Measurements from ENCODE around the gene HTR3E.
"Not testable (repeated sequence)": the region's sequence is repeated elsewhere in the genome, so short reads cannot be mapped to it uniquely, and the experiment has no call there.

The HTR3E gene, protein sequence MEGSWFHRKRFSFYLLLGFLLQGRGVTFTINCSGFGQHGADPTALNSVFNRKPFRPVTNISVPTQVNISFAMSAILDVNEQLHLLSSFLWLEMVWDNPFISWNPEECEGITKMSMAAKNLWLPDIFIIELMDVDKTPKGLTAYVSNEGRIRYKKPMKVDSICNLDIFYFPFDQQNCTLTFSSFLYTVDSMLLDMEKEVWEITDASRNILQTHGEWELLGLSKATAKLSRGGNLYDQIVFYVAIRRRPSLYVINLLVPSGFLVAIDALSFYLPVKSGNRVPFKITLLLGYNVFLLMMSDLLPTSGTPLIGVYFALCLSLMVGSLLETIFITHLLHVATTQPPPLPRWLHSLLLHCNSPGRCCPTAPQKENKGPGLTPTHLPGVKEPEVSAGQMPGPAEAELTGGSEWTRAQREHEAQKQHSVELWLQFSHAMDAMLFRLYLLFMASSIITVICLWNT

DNA sequence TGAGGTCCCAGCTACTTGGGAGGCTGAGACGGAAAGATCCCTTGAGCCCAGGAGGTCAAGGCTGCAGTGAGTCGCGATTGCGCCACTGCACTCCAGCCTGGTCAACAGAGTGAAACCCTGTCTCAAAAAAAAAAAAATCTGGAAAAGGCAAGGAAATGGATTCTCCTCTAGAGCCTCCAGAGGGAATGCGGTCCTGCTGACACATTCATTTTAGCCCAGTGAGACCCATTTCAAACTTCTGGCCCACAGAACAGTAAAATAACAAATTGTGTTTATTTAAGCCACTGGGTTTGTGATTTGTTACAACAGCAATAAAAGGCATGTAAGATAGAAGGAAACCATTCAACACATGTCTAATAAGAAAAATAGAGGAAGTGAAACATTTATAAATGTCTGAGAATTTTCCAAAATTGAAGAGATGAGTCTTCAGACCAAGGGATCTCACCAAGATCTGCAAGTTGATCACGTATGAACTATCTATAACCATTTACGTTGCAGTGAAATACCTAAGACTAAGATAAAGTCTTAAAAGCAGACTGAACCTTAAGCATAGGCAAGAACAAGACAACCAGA lies at the start of gene HTR3E:
HTR3E (plus strand) TSS at position 254 of the 573 bp plus-strand sequence. CDS start 466 bp downstream, outside the sequence.
- no peak for DNase-seq (ENCODE audit: low read depth in 3 of 3, low spot score in 1 of 3)

DNA sequence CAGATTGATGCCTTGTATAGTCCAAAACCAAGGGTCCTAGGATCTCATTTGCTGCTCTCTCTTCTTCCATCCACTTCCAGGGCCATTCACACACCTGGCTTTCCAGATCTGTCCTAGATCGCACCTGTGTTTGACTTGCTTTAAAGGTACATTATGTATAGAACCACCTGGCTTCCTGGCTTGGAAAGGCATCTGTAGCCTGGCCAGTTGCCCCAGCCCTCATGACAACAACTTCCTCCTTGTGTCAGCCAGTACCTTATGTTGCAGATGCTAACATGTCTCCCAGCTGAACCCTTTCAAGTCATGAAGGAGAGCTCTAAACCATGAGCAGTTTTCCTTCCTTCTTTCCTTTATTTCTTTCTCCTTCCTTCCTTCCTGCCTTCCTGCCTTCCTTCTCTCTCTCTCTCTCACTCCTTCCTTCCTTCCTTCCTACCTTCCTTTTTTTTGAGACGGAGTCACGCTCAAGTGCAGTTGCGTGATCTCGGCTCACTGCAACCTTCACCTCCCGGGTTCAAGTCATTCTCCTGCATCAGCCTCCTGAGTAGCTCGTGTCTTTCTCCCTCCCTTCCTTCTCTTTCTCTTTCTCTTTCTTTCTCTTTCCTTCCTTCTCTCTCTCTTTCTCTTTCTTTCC lies 46.5 kb upstream of the HTR3E start:
- DNase-seq (ENCODE audit: low read depth in 3 of 3, low spot score in 1 of 3): no peak

DNA sequence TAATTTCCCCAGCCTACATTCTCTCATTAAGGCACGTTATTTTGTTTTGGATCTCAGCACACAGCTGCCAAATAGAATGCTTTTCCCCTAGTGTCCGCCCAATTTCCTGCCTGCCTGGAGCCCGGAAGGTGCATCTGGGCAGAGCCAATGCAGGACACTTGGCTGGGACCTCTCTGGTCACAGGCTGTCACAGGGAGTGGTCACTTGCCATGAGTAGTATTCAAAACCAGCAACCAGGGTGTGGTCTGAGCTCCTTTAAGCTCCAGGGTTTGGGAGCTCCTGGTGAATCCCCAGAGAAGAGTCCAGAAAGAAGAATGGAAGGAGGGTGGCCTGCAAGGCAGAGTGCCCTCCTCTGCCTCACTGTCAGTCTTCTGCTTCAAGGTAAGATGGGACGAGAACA lies 44.1 kb upstream of the HTR3E start, which contains the start of gene HTR3C:
HTR3C (plus strand) TSS at position 281 of the 400 bp plus-strand sequence; CDS start at position 315, 34 bp downstream.
- DNase-seq (ENCODE audit: low read depth in 3 of 3, low spot score in 1 of 3): no peak

DNA sequence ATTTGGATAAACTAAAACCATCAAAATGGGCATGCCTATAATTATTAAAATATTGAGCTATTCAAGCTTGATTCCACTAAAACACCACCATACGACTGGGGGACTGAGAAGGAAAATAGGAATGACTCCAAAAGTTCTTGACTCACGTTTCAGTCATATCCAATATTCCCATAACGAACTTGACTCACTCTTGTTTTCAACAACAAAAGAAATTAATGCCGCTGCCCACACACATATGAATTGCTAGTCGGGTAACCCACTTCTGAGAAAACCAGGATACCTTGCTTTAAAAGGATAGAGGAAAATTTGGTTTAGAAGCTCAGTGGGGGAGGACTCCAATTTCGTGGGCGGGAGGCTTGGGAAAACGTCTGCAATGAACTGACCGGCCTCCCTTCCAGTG lies 38.8 kb upstream of the HTR3E start:
- no peak for DNase-seq (ENCODE audit: low read depth in 3 of 3, low spot score in 1 of 3)

DNA sequence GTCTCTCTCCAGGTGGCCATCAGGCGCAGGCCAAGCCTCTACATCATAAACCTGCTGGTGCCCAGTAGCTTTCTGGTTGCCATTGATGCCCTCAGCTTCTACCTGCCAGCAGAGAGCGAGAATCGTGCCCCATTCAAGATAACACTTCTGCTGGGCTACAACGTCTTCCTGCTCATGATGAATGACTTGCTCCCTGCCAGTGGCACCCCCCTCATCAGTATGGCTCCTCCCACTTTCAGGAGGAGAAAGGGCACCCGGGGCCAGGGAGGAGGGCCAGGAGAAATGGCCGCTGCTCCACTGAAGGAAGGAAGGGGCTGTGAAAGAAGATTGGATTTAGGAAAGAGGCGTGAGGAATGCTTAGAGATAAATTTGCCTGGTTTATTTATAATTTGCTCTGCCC lies 37.4 kb upstream of the HTR3E start:
- no peak for DNase-seq (ENCODE audit: low read depth in 3 of 3, low spot score in 1 of 3)

DNA sequence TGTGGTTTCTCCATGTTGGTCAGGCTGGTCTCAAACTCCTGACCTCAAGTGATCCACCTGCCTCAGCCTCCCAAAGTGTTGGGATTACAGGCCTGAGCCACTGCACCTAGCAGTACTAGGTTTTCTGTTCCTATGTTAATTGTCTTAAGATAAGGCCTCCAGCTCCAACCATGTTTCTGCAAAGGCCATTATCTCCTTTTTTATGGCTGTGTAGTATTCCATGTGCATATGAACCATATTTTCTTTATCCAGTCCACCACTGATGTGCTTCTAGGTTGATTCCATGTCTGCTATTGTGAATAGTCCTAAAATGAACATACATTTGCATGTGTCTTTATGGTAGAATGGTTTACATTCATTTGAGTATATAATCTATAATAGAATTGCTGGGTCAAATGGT lies 34.2 kb upstream of the HTR3E start:
- no peak for DNase-seq (ENCODE audit: low read depth in 3 of 3, low spot score in 1 of 3)

DNA sequence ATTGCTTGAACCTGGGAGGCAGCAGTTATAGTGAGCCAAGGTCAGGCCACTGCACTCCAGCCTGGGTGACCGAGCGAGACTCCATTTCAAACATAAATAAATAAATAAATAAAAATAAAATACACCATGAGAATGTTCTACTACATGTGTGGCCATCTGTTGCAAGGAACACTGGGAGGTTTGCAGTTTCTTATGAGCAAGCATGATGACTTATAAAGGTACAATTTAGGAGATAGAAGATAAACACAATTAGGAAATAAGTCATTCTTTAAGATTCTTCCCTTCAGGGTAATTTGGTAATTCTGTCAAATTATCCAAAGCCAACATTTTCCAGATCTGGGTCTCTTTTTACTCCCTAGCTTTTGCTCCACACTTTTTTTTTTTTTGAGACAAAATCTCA lies 30.7 kb upstream of the HTR3E start:
- no peak for DNase-seq (ENCODE audit: low read depth in 3 of 3, low spot score in 1 of 3)

DNA sequence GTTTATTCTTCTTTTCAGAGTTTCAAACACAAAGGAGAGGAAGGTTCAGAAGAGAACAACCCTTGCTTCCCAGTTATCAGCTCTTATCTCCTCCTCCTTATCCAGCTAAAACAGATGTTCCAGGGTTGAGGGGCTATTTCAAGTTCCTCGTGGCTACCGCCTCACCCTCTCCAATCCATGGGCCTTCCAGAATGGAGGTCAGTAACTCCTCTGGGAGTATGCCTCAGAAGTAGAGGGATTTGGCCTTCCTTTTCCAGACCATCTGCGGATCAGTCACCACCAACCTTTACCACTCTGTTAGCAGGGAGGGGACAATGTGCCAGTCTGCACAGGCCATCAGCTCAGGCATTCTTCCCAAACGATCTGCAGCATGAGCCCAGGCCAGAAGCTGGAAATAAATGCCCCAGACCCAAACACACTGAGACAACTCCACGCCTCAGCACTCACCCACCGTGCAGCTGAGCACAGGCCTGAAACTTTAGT lies 29.2 kb upstream of the HTR3E start:
- no peak for DNase-seq (ENCODE audit: low read depth in 3 of 3, low spot score in 1 of 3)

DNA sequence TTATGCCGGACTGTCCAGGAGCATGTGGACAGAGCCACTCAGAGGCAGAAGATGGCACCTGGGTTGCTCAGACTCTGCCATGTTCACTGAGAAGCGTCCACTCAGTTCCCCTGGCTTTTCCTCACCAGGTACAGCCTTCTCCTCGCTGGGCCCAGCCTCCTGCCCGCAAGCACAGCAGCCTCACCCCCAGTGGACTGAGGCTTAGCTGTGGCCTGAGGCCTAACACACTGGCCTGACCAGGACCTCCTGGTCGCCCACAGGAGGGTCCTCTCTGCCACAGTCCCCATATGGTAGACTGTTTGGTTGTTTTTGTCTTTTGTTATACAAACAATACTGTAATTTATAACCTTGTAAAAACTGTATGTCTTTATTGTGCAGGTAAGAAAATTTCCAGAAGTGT lies 28.5 kb upstream of the HTR3E start:
- no peak for DNase-seq (ENCODE audit: low read depth in 3 of 3, low spot score in 1 of 3)

DNA sequence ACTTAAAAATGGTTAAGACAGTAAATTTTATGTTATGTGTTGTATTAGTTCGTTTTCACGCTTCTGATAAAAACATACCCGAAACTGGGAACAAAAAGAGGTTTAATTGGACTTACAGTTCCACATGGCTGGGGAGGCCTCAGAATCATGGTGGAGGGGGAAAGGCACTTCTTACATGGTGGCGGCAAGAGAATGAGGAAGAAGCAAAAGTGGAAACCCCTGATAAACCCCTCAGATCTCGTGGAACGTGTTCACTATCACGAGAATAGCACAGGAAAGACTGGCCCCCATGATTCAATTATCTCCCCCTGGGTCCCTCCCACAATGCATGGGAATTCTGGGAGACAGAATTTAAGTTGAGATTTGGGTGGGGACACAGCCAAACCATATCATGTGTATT lies 25.7 kb upstream of the HTR3E start:
- not testable (repeated sequence) for DNase-seq (ENCODE audit: low read depth in 3 of 3, low spot score in 1 of 3)

DNA sequence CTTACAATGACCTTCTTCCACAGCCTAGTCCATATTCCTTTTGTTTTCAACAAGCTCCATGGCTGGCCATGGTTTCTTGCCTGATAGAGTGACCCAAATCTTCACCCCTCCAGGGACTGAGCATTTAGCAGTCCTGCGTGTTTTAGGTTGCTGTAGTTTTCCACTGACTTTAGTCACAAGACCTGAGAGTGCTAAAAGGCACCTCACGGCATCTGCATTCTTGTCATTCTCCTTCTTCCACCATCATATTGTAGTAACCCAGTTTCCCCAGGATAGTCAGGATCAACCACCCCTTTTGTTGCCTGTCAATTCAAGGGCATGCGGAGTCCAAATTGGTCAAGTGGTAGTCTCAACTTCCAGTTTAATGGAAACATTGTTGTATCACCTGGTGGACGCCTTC lies 23.2 kb upstream of the HTR3E start:
- no peak for DNase-seq (ENCODE audit: low read depth in 3 of 3, low spot score in 1 of 3)

DNA sequence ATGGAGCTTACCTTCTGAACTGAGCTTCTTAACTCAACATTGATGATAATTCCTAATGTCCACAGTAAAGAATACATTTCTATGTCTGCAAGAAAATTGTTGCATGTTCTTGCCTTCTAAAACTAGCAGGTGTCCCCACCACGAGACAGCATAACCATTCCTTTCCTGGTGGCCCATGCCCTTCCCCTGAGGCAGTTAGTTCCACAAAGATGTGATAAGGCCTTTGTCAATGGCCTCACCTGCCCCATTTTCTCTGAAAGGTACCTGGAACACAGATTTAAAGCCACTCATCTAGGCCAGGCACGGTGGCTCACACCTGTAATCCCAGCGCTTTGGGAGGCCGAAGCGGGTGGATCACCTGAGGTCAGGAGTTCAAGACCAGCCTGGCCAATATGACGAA lies 21.0 kb upstream of the HTR3E start:
- DNase-seq (ENCODE audit: low read depth in 3 of 3, low spot score in 1 of 3): no peak

DNA sequence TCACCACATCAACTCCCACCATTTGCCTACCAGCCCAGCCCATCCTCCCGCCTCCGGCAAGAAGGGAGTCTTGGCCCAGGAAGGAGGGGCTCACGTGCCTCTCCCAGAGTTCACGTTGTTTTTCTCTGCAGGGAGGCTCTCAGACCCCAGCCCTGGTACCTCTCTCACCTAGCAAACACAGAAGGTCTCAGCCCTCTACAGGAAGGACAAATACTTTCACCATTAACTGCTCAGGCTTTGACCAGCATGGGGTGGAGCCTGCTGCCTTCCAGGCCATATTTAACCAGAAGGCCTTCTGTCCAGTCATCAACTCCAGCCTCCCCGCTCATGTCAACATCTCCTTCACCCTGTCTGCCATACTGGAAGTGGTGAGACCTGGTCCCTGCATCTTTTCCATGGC lies 19.0 kb upstream of the HTR3E start:
- no peak for DNase-seq (ENCODE audit: low read depth in 3 of 3, low spot score in 1 of 3)

DNA sequence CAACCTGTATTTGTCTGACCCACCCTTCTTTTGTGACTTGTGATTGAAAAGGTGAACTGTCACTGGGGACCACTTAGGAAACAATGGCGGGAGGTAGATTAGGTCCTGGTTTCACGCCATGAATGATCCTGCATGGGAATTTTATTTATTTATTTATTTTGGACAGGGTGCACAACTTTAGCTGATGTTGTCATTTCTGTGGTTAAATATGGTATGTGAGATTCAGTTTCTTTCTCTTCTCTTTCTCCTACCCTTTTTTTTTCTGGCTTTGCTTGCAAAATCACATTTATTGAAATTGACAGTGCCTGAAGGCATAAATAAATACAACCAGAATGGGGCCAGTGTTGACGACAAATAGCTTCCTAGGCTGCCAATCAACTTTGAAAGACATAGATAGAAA lies 18.0 kb upstream of the HTR3E start:
- no peak for DNase-seq (ENCODE audit: low read depth in 3 of 3, low spot score in 1 of 3)

DNA sequence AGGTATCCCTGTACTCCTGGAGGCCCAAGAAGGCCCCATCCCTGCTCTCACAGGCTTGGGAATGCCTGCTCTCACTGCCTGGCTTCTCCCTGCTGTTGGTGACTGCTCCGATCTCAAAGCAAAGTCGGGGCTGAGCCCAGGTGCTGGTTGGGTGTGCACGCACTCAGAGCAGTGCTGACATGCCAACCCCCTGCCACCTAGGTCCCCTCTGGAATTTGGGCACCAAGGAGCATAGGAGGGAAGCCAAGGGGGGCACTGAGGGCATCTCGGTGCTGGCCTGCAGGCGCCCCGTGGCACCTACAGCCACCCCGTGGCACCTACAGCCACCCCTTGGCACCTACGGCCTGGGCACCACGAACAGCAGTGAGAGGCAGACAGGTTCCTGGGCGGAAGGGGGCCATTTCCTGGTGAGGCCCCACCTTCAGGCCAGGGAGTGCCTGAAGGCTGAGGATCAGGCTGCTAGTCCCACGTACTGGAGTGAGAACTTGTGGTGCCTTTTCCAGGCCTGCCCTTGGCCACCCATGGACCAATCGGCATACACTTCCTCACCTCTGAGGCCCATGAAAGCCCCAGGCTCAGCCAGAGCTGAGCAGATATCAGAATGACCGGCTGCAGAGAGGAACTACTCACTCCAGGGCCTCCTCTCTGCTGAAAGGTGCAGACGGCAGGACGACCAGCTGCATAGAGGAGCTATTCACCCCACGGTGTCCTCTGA lies 15.6 kb upstream of the HTR3E start:
- DNase-seq (ENCODE audit: low read depth in 3 of 3, low spot score in 1 of 3): no peak

DNA sequence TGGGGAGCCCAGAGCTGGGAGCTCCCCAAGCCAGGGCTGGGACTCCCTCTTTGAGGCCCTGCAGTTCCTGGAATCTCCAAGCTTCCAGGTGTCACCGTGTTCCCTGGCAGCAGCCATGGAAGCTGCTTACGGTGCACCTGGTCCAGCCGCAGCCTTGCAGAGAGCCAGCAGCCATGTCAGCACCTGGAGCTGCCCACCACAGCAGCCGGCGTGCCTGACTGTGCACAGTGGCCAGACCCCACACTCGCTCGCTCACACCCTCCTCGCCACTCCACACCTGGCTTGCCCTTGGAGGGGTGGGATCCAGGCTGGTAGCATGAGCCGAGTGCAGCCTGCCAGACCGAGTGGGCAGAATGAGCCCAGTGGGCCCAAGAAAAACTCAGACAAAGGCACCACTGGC lies 14.8 kb upstream of the HTR3E start:
- DNase-seq (ENCODE audit: low read depth in 3 of 3, low spot score in 1 of 3): no peak

DNA sequence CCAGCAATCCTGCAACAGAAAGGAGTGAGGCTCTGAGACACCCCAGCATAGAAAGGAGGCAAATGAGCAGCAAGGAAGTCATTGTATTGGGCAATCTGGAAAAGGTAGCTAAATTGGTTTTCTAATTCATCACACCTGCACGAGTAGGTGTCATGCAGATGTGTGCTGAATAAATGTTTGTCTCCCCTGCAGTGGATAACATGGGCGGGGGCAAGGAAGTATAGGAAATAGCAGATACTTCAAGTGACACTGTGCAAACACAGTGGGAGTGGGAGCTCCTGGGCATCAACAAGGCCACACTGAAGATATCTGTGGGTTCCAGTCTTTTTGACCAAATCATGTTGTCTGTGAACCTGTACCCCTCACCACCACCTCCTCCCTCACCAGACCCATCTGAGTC lies 14.4 kb upstream of the HTR3E start:
- no peak for DNase-seq (ENCODE audit: low read depth in 3 of 3, low spot score in 1 of 3)

DNA sequence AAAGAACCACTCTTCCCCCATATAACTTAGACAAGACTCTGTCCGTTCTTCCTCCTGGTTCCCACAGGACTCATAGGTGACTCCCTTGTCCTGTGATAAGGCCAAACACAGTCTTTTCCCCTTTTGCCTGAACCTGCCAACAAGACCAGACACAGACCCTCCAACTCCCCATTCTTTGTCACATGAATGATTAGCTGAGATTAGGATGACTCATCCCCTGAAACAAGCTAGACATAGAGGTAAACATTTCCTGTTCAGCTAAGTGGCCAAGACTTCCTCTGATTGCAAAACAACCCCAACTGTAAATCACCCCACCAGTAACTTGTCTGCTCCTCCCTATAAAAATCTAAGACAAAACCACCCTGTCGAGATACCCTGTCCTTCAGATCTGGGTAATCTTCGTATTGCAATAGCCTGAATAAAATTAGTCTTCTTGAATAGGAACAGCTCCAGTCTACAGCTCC lies 11.4 kb upstream of the HTR3E start:
- no peak for DNase-seq (ENCODE audit: low read depth in 3 of 3, low spot score in 1 of 3)

DNA sequence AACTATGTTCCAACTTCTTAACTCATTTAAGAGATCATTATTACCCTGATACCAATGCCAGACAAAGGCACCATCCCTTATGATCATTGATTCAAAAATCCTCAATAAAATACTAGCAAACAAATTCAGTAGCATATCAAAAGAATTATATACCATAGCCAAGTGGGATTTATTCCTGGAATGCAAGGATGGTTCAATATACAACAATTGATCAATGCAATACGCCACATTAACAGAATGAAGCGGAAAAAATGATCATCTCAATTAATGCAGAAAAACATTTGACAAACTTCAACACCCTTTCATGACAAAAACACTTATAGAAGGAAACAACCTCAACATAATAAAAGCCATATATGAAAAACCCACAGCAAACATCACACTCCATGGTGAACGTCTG lies 4.7 kb upstream of the HTR3E start:
- no peak for DNase-seq (ENCODE audit: low read depth in 3 of 3, low spot score in 1 of 3)

DNA sequence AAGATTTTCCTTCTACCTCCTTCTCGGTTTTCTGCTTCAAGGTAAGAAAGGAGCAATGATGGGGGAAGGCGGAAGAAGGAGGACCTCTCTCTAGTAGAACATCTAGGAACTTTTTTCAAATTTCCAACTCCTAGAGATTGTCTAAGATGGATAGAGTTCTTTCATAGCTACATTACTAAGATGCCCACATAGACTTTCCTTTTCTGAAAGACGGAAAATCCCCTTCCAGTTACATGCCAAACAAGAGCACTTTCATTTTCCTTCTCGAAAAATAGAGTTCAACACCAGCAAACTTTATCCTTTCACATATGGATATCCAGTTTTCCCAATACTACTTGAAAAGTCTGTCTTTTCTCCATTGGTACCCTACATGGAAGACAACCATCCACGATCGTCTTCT lies 692 bp downstream of the HTR3E start:
- DNase-seq (ENCODE audit: low read depth in 3 of 3, low spot score in 1 of 3): no peak

Data from stimulated activated CD4-positive, alpha-beta T cell treated with anti-CD3 and anti-CD28 coated beads, TNF-alpha, amount 100 ng/mL, for 1 hour (primary cell).